Measurements from ENCODE around the gene CLN3.
A peak's percentile ranks its signal among the peaks of the same experiment; 100 is the strongest.
"Not testable (repeated sequence)": the region's sequence is repeated elsewhere in the genome, so short reads cannot be mapped to it uniquely, and the experiment has no call there.

CLN3 gene

GRCh38 chr16:28486266-28486665 is 5.6 kb downstream of the CLN3 start:
- Mint-ChIP-seq H3K4me3 (no peak overlapping the region), H3K9me3 (no peaks in the 10 kb centered on the region), H3K4me1 (peaks cover 23% of the 10 kb centered on the region), H3K36me3 (peaks cover 5% of the 10 kb centered on the region), H3K27me3 (no peaks in the 10 kb centered on the region), H3K27ac (no peak overlapping the region)

- not testable (repeated sequence) for H3K4me3 Mint-ChIP-seq, H3K4me1 Mint-ChIP-seq, H3K36me3 Mint-ChIP-seq, H3K27me3 Mint-ChIP-seq, H3K27ac Mint-ChIP-seq, H3K9me3 Mint-ChIP-seq
These were observed 8.5 kb downstream of the CLN3 start for GRCh38 chr16:28483361-28483760.

- Mint-ChIP-seq H3K36me3 (peaks cover 5% of the 10 kb centered on the region), H3K27ac (no peak overlapping the region), H3K4me3 (no peak overlapping the region), H3K4me1 (no peaks in the 10 kb centered on the region), H3K9me3 (no peaks in the 10 kb centered on the region), H3K27me3 (no peaks in the 10 kb centered on the region)
These were observed 9.8 kb downstream of the CLN3 start for GRCh38 chr16:28482026-28482425.

- Mint-ChIP-seq H3K36me3 (peaks cover 5% of the 10 kb centered on the region), H3K27me3 (no peaks in the 10 kb centered on the region), H3K27ac (no peak overlapping the region), H3K4me1 (peaks cover 2% of the 10 kb centered on the region), H3K4me3 (no peak overlapping the region), H3K9me3 (no peaks in the 10 kb centered on the region)
These were observed 13.2 kb downstream of the CLN3 start for GRCh38 chr16:28478506-28479180.

GRCh38 chr16:28477311-28477920 is 14.5 kb downstream of the CLN3 start:
- H3K4me3 Mint-ChIP-seq, result no peak overlapping the region
- H3K4me1 Mint-ChIP-seq, result peaks cover 6% of the 10 kb centered on the region
- no peaks in the 10 kb centered on the region for H3K27me3 Mint-ChIP-seq
- H3K36me3 Mint-ChIP-seq, result peaks cover 5% of the 10 kb centered on the region
- no peaks in the 10 kb centered on the region for H3K9me3 Mint-ChIP-seq
- peak overlapping the region; percentile 74 for H3K27ac Mint-ChIP-seq

- Mint-ChIP-seq H3K27ac (peak overlapping the region; percentile 15), H3K9me3 (no peaks in the 10 kb centered on the region), H3K4me3 (no peak overlapping the region), H3K4me1 (peaks cover 6% of the 10 kb centered on the region), H3K27me3 (no peaks in the 10 kb centered on the region), H3K36me3 (peaks cover 7% of the 10 kb centered on the region)
These were observed 16.7 kb downstream of the CLN3 start for GRCh38 chr16:28475221-28475620.

- H3K36me3 Mint-ChIP-seq, result peaks cover 7% of the 10 kb centered on the region
- no peaks in the 10 kb centered on the region for H3K9me3 Mint-ChIP-seq
- H3K4me1 Mint-ChIP-seq, result peaks cover 6% of the 10 kb centered on the region
- H3K4me3 Mint-ChIP-seq, result no peak overlapping the region
- no peaks in the 10 kb centered on the region for H3K27me3 Mint-ChIP-seq
- H3K27ac Mint-ChIP-seq, result peak overlapping the region; percentile 52
These were observed 18.1 kb downstream of the CLN3 start for GRCh38 chr16:28473714-28474265.

- not testable (repeated sequence) for H3K27me3 Mint-ChIP-seq, H3K36me3 Mint-ChIP-seq, H3K27ac Mint-ChIP-seq, H3K4me1 Mint-ChIP-seq, H3K4me3 Mint-ChIP-seq, H3K9me3 Mint-ChIP-seq
These were observed 44.8 kb downstream of the CLN3 start for GRCh38 chr16:28447081-28447480.

- H3K36me3 Mint-ChIP-seq, H3K4me1 Mint-ChIP-seq, H3K27ac Mint-ChIP-seq, H3K9me3 Mint-ChIP-seq, H3K27me3 Mint-ChIP-seq, H3K4me3 Mint-ChIP-seq: not testable (repeated sequence)
These were observed 45.5 kb downstream of the CLN3 start for GRCh38 chr16:28446388-28446787.

GRCh38 chr16:28443943-28444342 is 47.9 kb downstream of the CLN3 start:
- H3K9me3 Mint-ChIP-seq, H3K36me3 Mint-ChIP-seq, H3K4me1 Mint-ChIP-seq, H3K4me3 Mint-ChIP-seq, H3K27ac Mint-ChIP-seq, H3K27me3 Mint-ChIP-seq: not testable (repeated sequence)

- H3K4me3 Mint-ChIP-seq, H3K4me1 Mint-ChIP-seq, H3K9me3 Mint-ChIP-seq, H3K27me3 Mint-ChIP-seq, H3K36me3 Mint-ChIP-seq, H3K27ac Mint-ChIP-seq: not testable (repeated sequence)
These were observed 53.0 kb downstream of the CLN3 start for GRCh38 chr16:28438899-28439298.

- not testable (repeated sequence) for H3K36me3 Mint-ChIP-seq, H3K4me3 Mint-ChIP-seq, H3K9me3 Mint-ChIP-seq, H3K27ac Mint-ChIP-seq, H3K4me1 Mint-ChIP-seq, H3K27me3 Mint-ChIP-seq
These were observed 56.5 kb downstream of the CLN3 start for GRCh38 chr16:28435340-28435739.

All from activated naive CD4-positive, alpha-beta T cell treated with anti-CD3 and anti-CD28 coated beads, Interleukin-2, amount 50 U/mL, for 24 hours (primary cell).